Right atrium auricular region (tissue), 2 donors: ENCODE data around the gene SYNDIG1. TPM values are rescaled to one million over a fixed set of nuclear protein-coding genes. Genes with fewer than 3 reads are reported as not detected.

Source experiments
- DNase-seq: peaks from one replicate; pipeline ENCODE4 v3.0.0-alpha.2; 2019; ENCODE audit warnings: low spot score
- H3K27ac ChIP-seq, 2 donors: fragments of 200-600 bp; sonication (generic); 1 replicate in 1 of 2; 2 replicates in 1 of 2; pipeline ENCODE4 v1.5.1; 2016 to 2019
- H3K27me3 ChIP-seq, 2 donors: fragments of 200-600 bp; sonication (generic); one replicate each; pipeline versions ENCODE4 v1.5.1 to v1.6.0; 2017 to 2019
- H3K36me3 ChIP-seq: fragments of 200-600 bp; sonication (generic); one replicate; pipeline ENCODE4 v1.5.1; 2016
- H3K4me1 ChIP-seq, 2 donors: fragments of 200-600 bp; sonication (generic); one replicate each; pipeline versions ENCODE4 v1.5.1 to v1.6.0; 2017 to 2019
- H3K4me3 ChIP-seq, 2 donors: fragments of 200-600 bp; sonication (generic); 1 replicate in 1 of 2; 2 replicates in 1 of 2; pipeline ENCODE4 v1.5.1; 2017 to 2019; ENCODE audit warnings: mild to moderate bottlenecking in 1 of 2, moderate library complexity in 1 of 2
- H3K9me3 ChIP-seq, 2 donors: fragments of 200-600 bp; sonication (generic); one replicate each; pipeline ENCODE4 v1.5.1; 2019
- total RNA-seq, 2 donors: library from RNA; depleted of rRNA; stranded (reverse); fragments of >200 nt; gene quantifications; one replicate each; pipeline ENCODE4 v1.1.0, GENCODE V29; 2016
- TF ChIP-seq, protein P1 (sequence below), 2 donors: fragments of 200-600 bp; sonication (generic); IDR thresholded peaks; one replicate each; pipeline ENCODE4 v1.5.1; 2019; ENCODE audit warnings: antibody characterized with exemption in 2 of 2

Gene SYNDIG1
- total RNA-seq, 2 donors from 2014 or later = 21.7 to 38.1 TPM

DNA sequence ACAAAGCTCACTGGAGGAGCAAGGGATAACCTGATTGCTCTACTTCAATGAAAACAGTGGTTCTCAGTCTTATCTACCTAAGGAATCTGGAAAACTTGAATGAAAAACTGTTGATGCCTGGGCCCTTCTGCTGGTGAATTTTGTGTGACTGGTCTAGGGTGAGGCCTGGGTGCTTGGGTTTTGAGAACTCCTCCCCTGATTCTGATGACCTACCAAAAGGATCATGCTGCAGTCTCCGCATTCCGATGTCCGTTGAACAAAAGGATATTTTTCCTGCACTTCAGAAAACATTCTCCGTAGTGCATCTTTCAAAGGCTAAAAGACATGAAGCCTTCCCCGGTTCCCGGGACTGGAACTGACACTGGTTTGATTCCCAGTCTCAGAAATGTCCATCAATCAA is 157.9 kb downstream of the SYNDIG1 start:
- Histone ChIP-seq H3K4me1 (peaks cover 0 to 12% of the 10 kb centered on the region in 2 donors), H3K36me3 (no peaks in the 10 kb centered on the region), H3K27me3 (no peaks in the 10 kb centered on the region), H3K9me3 (no peaks in the 10 kb centered on the region), H3K27ac (no peak overlapping the region), H3K4me3 (no peak overlapping the region)
- TF ChIP-seq, protein P1, sequence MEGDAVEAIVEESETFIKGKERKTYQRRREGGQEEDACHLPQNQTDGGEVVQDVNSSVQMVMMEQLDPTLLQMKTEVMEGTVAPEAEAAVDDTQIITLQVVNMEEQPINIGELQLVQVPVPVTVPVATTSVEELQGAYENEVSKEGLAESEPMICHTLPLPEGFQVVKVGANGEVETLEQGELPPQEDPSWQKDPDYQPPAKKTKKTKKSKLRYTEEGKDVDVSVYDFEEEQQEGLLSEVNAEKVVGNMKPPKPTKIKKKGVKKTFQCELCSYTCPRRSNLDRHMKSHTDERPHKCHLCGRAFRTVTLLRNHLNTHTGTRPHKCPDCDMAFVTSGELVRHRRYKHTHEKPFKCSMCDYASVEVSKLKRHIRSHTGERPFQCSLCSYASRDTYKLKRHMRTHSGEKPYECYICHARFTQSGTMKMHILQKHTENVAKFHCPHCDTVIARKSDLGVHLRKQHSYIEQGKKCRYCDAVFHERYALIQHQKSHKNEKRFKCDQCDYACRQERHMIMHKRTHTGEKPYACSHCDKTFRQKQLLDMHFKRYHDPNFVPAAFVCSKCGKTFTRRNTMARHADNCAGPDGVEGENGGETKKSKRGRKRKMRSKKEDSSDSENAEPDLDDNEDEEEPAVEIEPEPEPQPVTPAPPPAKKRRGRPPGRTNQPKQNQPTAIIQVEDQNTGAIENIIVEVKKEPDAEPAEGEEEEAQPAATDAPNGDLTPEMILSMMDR (IDR thresholded peaks at IDR 0.05) = no peak
- peak; percentile 30 for DNase-seq

DNA sequence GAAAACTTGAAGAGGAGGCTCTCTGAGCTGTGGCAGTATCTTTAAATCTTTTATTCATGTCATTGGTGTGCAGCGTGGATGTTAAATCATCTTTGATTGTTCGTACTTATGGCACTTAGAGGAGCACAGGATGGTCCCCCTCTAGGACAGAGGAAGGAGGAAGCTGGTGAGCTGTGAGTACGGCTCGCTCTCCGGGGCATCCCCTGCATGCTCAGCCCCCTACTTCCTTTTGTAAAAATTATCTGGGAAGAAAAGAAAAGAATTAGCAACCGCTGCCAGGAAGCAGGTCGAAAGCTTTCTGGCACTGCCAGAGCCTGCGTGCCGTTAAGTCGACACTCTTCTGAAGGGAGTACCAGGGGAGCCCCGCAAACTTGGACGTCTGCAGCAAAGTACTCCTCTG is 158.5 kb downstream of the SYNDIG1 start:
- no peak overlapping the region for H3K4me3 ChIP-seq
- H3K27me3 ChIP-seq = no peaks in the 10 kb centered on the region
- H3K9me3 ChIP-seq = no peaks in the 10 kb centered on the region
- peaks cover 0 to 12% of the 10 kb centered on the region in 2 donors for H3K4me1 ChIP-seq
- no peaks in the 10 kb centered on the region for H3K36me3 ChIP-seq
- TF ChIP-seq, protein P1 (IDR thresholded peaks at IDR 0.05) = no peak
- H3K27ac ChIP-seq = no peak overlapping the region
- DNase-seq = no peak

DNA sequence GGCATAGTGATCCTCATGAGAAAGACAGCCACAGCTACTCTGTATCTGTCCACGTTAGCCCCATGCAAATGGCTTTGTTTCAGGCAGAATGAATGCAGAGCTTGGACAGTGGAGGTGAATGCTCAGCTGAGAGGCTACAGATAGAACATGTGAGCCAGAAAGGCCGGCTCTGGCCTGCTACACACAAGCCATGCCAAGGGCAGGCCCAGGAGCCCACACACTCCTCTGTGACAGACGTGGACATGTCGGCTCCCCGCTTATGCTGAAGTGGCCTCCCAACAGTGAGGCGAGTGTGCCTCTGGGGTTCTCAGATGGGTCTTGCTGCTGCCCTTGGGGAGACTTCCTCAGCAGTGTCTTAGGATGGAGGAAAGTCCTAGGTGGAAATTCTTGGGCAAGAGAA is 159.6 kb downstream of the SYNDIG1 start:
- no peak overlapping the region for H3K27ac ChIP-seq
- peaks cover 0 to 21% of the 10 kb centered on the region in 2 donors for H3K4me1 ChIP-seq
- H3K4me3 ChIP-seq = no peak overlapping the region
- no peaks in the 10 kb centered on the region for H3K27me3 ChIP-seq
- H3K36me3 ChIP-seq = no peaks in the 10 kb centered on the region
- DNase-seq = peak; percentile 55
- TF ChIP-seq, protein P1 (IDR thresholded peaks at IDR 0.05) = no peak
- no peaks in the 10 kb centered on the region for H3K9me3 ChIP-seq

DNA sequence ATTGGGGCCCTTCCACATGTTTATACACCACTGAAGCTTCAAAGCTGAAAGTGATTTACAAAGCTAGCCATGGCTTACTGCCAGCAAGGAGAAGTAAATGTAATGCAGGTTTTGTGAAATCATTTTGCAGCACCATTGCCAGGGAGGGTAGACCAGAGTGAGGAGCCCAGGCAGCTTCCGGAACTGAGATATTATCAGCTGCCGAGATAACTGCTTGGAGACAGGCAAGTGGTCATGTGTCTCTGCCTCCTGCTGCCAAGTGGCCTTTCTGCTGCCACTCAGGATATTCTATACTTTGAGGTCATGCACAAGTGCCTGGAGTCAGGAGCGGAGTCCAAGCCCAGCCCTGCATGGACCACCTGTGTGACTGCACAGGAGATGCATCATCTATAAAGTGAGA is 160.2 kb downstream of the SYNDIG1 start:
- no peaks in the 10 kb centered on the region for H3K27me3 ChIP-seq
- peak; percentile 51 for DNase-seq
- H3K36me3 ChIP-seq = no peaks in the 10 kb centered on the region
- TF ChIP-seq, protein P1 (IDR thresholded peaks at IDR 0.05) = no peak
- H3K27ac ChIP-seq = peak overlapping the region in 1 of 2 donors; percentile 16
- no peak overlapping the region for H3K4me3 ChIP-seq
- H3K4me1 ChIP-seq = peaks cover 0 to 27% of the 10 kb centered on the region in 2 donors
- no peaks in the 10 kb centered on the region for H3K9me3 ChIP-seq

DNA sequence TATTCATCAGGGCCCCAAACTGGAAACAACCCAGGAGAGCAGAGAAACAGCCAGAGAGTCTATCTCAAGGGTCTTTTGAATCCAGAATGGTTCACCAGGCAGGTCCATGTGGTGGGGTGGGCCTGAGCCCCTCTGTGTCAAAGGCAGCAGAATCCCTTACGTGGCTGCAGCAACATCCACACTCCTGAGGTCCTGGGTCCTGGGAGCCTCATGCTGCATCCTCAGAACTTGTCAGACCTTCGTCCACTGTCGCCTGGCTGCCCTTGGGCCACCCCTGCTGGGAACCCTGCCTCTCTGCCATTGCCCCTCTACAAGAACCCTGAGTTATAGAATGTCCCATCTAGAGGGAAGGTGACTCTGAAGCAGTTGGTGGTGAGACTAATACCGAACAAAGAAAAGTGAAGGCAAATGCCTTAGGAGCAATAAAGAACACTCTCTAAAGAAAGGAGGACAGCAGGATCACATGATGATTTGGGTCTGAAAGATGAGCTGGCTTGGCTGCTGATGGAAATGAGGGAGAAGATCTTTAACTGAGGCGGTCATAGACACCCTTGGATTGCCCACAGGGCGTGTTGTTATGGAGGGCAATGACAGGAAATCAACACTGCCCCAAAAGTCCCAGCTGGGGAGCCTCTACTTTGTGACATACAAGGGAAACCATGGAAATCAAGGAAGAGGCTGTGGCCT is 161.2 kb downstream of the SYNDIG1 start:
- no peak overlapping the region for H3K27ac ChIP-seq
- peaks cover 0 to 35% of the 10 kb centered on the region in 2 donors for H3K4me1 ChIP-seq
- TF ChIP-seq, protein P1 (IDR thresholded peaks at IDR 0.05) = no peak
- no peaks in the 10 kb centered on the region for H3K9me3 ChIP-seq
- no peaks in the 10 kb centered on the region for H3K36me3 ChIP-seq
- peak; percentile 43 for DNase-seq
- no peak overlapping the region for H3K4me3 ChIP-seq
- H3K27me3 ChIP-seq = no peaks in the 10 kb centered on the region

DNA sequence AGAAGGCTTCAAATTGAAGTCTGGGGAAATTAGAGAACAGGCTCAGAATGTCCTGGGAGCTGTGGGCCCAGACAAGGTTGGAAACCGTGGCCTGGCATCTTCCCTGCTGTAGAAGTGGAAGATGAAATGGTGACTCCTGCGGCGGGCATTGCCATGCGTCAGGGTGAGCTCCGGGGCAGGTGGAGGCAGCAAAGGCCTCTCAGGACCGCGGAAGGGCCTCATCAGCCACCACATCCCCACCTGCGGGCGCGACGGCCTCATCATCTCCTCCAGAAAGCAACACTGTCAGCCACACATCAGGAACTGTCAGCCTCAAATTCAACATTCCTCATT is 161.7 kb downstream of the SYNDIG1 start:
- peak; percentile 1 for DNase-seq
- Histone ChIP-seq H3K4me1 (peaks cover 0 to 35% of the 10 kb centered on the region in 2 donors), H3K27me3 (no peaks in the 10 kb centered on the region), H3K27ac (no peak overlapping the region), H3K4me3 (no peak overlapping the region), H3K9me3 (no peaks in the 10 kb centered on the region), H3K36me3 (no peaks in the 10 kb centered on the region)
- TF ChIP-seq, protein P1 (IDR thresholded peaks at IDR 0.05) = no peak
